ENCODE data around the gene SMC1B. TPM values are rescaled to one million over a fixed set of nuclear protein-coding genes. Genes with fewer than 3 reads are reported as not detected.

Gene SMC1B
- total RNA-seq, 1 donor from 2014 or later, result 0.06 TPM

DNA sequence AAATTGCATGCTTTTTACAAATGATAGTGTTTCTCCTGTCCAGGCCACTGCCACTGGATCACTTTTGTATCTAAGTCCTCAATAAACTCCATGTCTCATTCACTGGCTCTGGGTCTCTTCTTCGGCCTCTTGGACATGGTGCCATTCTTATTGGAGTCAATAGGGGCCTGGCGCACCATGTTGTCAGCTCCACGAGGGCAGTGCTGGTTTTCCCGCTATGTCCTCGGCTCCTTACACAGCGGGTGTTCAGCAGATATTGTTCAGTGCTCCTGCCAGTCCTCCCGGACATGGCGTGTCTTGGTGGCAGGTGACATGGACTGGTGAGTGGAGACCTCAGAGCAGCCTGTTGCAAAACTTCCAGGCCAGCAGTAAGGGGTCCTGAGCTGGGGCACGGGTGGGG is 107.3 kb downstream of the SMC1B start:
- no peaks in the 10 kb centered on the region for H3K9me3 ChIP-seq (ENCODE audit: low read depth)
- peaks cover 7% of the 10 kb centered on the region for H3K27me3 ChIP-seq
- H3K36me3 ChIP-seq, result no peaks in the 10 kb centered on the region
- H3K79me2 ChIP-seq (ENCODE audit: low read depth), result peaks cover 8% of the 10 kb centered on the region
- Mint-ChIP-seq H3K27ac (peak overlapping the region; percentile 21), H3K9me3 (no peaks in the 10 kb centered on the region), H3K27me3 (ENCODE audit: insufficient read depth, low read depth) (peaks cover 6% of the 10 kb centered on the region), H3K36me3 (peaks cover 4% of the 10 kb centered on the region), H3K4me3 (no peak overlapping the region), H3K4me1 (peaks cover 19% of the 10 kb centered on the region)
- DNase-seq (ENCODE audit: low spot score), result no peak
- peaks cover 27% of the 10 kb centered on the region for H3F3A ChIP-seq (ENCODE audit: low read depth)
- H3K4me3 ChIP-seq, result no peak overlapping the region
- TF ChIP-seq EZH2 (IDR thresholded peaks at IDR 0.05) (no peak), EZH2phosphoT487 (IDR thresholded peaks at IDR 0.05) (no peak)
- TF ChIP-seq, protein P1, sequence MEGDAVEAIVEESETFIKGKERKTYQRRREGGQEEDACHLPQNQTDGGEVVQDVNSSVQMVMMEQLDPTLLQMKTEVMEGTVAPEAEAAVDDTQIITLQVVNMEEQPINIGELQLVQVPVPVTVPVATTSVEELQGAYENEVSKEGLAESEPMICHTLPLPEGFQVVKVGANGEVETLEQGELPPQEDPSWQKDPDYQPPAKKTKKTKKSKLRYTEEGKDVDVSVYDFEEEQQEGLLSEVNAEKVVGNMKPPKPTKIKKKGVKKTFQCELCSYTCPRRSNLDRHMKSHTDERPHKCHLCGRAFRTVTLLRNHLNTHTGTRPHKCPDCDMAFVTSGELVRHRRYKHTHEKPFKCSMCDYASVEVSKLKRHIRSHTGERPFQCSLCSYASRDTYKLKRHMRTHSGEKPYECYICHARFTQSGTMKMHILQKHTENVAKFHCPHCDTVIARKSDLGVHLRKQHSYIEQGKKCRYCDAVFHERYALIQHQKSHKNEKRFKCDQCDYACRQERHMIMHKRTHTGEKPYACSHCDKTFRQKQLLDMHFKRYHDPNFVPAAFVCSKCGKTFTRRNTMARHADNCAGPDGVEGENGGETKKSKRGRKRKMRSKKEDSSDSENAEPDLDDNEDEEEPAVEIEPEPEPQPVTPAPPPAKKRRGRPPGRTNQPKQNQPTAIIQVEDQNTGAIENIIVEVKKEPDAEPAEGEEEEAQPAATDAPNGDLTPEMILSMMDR (IDR thresholded peaks at IDR 0.05), result no peak
- H3K27ac ChIP-seq, result no peak overlapping the region
- H3K4me1 ChIP-seq, result peaks cover 14% of the 10 kb centered on the region
- H3K9ac ChIP-seq, result no peak overlapping the region
- no peak overlapping the region for H3K4me2 ChIP-seq
- peaks cover 6% of the 10 kb centered on the region for H4K20me1 ChIP-seq (ENCODE audit: low read depth)
- no peak overlapping the region for H2AFZ ChIP-seq (replicated peaks)

DNA sequence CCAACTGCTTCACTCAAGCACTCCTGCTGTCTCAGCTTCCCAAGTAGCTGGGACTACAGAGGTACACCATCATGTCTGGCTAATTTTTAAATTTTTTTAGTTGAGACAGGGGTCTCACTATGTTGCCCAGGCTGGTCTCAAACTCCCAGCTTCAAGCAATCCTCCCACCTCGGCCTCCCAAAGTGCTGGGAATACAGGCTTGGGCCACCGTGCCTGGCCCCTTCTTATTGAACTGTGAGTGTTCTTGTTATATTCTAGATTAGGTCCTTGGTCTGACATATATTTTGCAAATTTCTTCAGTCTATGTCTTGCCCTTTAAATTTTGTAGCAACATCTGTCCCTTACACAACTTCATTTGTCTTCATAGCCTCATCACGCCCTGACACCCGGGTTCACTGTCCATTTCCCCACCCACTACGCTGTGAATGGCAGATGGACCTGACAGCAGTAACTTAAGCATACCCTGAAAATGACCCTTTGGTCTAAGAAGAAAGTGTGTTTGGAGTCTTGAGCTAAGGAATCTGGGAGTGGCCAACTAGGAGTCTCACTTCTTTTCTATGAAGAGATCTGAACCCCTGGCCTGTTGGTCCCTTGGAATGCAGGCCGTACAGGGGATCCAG is 107.8 kb downstream of the SMC1B start:
- Histone ChIP-seq H3K4me1 (peaks cover 10% of the 10 kb centered on the region), H3K9me3 (ENCODE audit: low read depth) (no peaks in the 10 kb centered on the region), H3K4me2 (no peak overlapping the region), H3K4me3 (no peak overlapping the region), H3K79me2 (ENCODE audit: low read depth) (peaks cover 2% of the 10 kb centered on the region), H3K36me3 (no peaks in the 10 kb centered on the region), H4K20me1 (ENCODE audit: low read depth) (peaks cover under 1% of the 10 kb centered on the region), H3F3A (ENCODE audit: low read depth) (peaks cover 21% of the 10 kb centered on the region), H2AFZ (replicated peaks) (no peak overlapping the region), H3K27me3 (peaks cover under 1% of the 10 kb centered on the region), H3K9ac (no peak overlapping the region), H3K27ac (no peak overlapping the region)
- Mint-ChIP-seq H3K9me3 (no peaks in the 10 kb centered on the region), H3K36me3 (no peaks in the 10 kb centered on the region), H3K27me3 (ENCODE audit: insufficient read depth, low read depth) (peaks cover 2% of the 10 kb centered on the region), H3K4me1 (peaks cover 13% of the 10 kb centered on the region), H3K4me3 (no peak overlapping the region), H3K27ac (no peak overlapping the region)
- DNase-seq (ENCODE audit: low spot score), result no peak
- no peak for TF ChIP-seq EZH2phosphoT487 (IDR thresholded peaks at IDR 0.05)
- no peak for TF ChIP-seq EZH2 (IDR thresholded peaks at IDR 0.05)
- TF ChIP-seq, protein P1 (IDR thresholded peaks at IDR 0.05), result no peak

DNA sequence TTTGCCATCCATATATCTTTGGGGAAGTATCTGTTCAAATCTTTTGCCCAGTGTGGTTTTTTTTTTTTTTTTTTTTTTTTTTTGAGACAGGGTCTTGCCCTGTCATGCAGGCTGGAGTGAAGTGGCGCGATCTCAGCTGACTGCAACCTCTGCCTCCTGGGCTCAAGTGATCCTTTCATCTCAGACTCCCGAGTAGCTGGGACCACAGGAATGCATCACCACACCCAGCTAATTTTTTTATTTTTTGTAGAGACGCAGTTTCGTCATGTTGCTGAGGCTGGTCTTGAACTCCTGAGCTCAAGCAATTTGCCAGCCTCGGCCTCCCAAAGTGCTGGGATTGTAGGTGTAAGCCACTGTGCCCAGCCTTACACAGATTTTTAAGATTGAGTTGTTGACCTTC is 108.4 kb downstream of the SMC1B start:
- Mint-ChIP-seq H3K27me3 (ENCODE audit: insufficient read depth, low read depth) (peaks cover 2% of the 10 kb centered on the region), H3K4me1 (peaks cover 12% of the 10 kb centered on the region), H3K9me3 (no peaks in the 10 kb centered on the region), H3K4me3 (no peak overlapping the region), H3K27ac (no peak overlapping the region), H3K36me3 (no peaks in the 10 kb centered on the region)
- H3K4me1 ChIP-seq, result peaks cover 8% of the 10 kb centered on the region
- H3K27ac ChIP-seq, result no peak overlapping the region
- peaks cover 15% of the 10 kb centered on the region for H3F3A ChIP-seq (ENCODE audit: low read depth)
- DNase-seq (ENCODE audit: low spot score), result no peak
- no peak overlapping the region for H2AFZ ChIP-seq (replicated peaks)
- H3K9ac ChIP-seq, result no peak overlapping the region
- no peaks in the 10 kb centered on the region for H3K9me3 ChIP-seq (ENCODE audit: low read depth)
- H3K4me2 ChIP-seq, result no peak overlapping the region
- no peaks in the 10 kb centered on the region for H3K79me2 ChIP-seq (ENCODE audit: low read depth)
- no peaks in the 10 kb centered on the region for H4K20me1 ChIP-seq (ENCODE audit: low read depth)
- no peak overlapping the region for H3K4me3 ChIP-seq
- H3K27me3 ChIP-seq, result no peaks in the 10 kb centered on the region
- no peaks in the 10 kb centered on the region for H3K36me3 ChIP-seq
- TF ChIP-seq EZH2phosphoT487 (IDR thresholded peaks at IDR 0.05) (no peak), EZH2 (IDR thresholded peaks at IDR 0.05) (no peak)
- TF ChIP-seq, protein P1 (IDR thresholded peaks at IDR 0.05), result no peak

Measured in neural progenitor cell (in vitro differentiated cells).